SHP77 (cell line): ENCODE results near the gene EZR.

Source experiments
- DNase-seq, 2 experiments: peaks; one replicate each; lab custom pipeline; 2025; lab: John Stamatoyannopoulos, UW

Gene EZR

GRCh38 chr6:158760618-158761250, 58.4 kb downstream of the EZR start:
- DNase-seq, result no peak

- DNase-seq, result no peak
These were observed 59.1 kb downstream of the EZR start for GRCh38 chr6:158759966-158760617.

GRCh38 chr6:158758941-158759479, 60.2 kb downstream of the EZR start:
- peak; percentile 19 to 34 for DNase-seq

- DNase-seq, result peak; percentile 83 to 84
These were observed 60.7 kb downstream of the EZR start for GRCh38 chr6:158758451-158758860.

- DNase-seq, result no peak
These were observed 61.4 kb downstream of the EZR start for GRCh38 chr6:158757753-158758090.

- DNase-seq, result no peak
These were observed 62.0 kb downstream of the EZR start for GRCh38 chr6:158756977-158757752.

GRCh38 chr6:158756126-158756525, 63.0 kb downstream of the EZR start:
- DNase-seq, result no peak

GRCh38 chr6:158755636-158756035, 63.5 kb downstream of the EZR start:
- DNase-seq, result no peak

GRCh38 chr6:158754738-158755137, 64.4 kb downstream of the EZR start:
- DNase-seq, result no peak

GRCh38 chr6:158753811-158754210, 65.4 kb downstream of the EZR start:
- DNase-seq, result no peak

- peak; percentile 29 to 34 for DNase-seq
These were observed 66.6 kb downstream of the EZR start for GRCh38 chr6:158752613-158753012.

- DNase-seq, result no peak
These were observed 67.2 kb downstream of the EZR start for GRCh38 chr6:158751921-158752320.

GRCh38 chr6:158751224-158751623, 67.9 kb downstream of the EZR start:
- no peak for DNase-seq

- no peak for DNase-seq
These were observed 74.2 kb downstream of the EZR start for GRCh38 chr6:158744986-158745430.

- no peak for DNase-seq
These were observed 76.0 kb downstream of the EZR start for GRCh38 chr6:158743033-158743651.

GRCh38 chr6:158739673-158740072, 79.5 kb downstream of the EZR start:
- DNase-seq, result no peak

GRCh38 chr6:158737710-158738615, 81.2 kb downstream of the EZR start:
- peak in 1 of 2 experiments; percentile 2 for DNase-seq

GRCh38 chr6:158737082-158737709, 82.0 kb downstream of the EZR start:
- DNase-seq, result no peak

- no peak for DNase-seq
These were observed 84.2 kb downstream of the EZR start for GRCh38 chr6:158735009-158735408.

GRCh38 chr6:158730541-158730907, 88.6 kb downstream of the EZR start:
- DNase-seq, result no peak
